HepG2 (cell line): ENCODE measurements around the gene SLIT1. TPM values are rescaled to one million over a fixed set of nuclear protein-coding genes. Genes with fewer than 3 reads are reported as not detected.

Source experiments
- ATAC-seq: fragments of 200-7000 bp; cut with Tn5 transposase; 3 replicates; pipeline ENCODE4 v1.9.1; 2020; ENCODE audit warnings: mild to moderate bottlenecking, moderate library complexity
- BruUV-seq: library from RNA; stranded (reverse); fragments of 400-500 nt; replicated peaks from 2 replicates; lab custom pipeline; 2021; lab: Mats Ljungman, UMichigan
- CTCF ChIA-PET: fragments of 300-600 bp; formaldehyde crosslinking; extraction: SDS; loops from one replicate; lab custom pipeline; 2021; ENCODE audit warnings: low total read pairs, inconsistent platforms, low intra/inter-chr PET ratio; lab: Yijun Ruan, JAX
- POLR2A ChIA-PET: fragments of 350-600 bp; sonication (Branson Sonifier 250); formaldehyde crosslinking; loops from one replicate; lab custom pipeline; 2020; ENCODE audit warnings: antibody characterized with exemption, inconsistent platforms; lab: Yijun Ruan, JAX
- DNase-seq: peaks from one replicate; pipeline ENCODE4 v3.0.0-alpha.2; 2015; ENCODE audit warnings: low spot score
- FAIRE-seq: peaks from 3 replicates; lab custom pipeline; 2011; peaks lifted over from hg19 to GRCh38; lab: Jason Lieb, UNC
- H2AFZ ChIP-seq: one replicate; pipeline ENCODE4 v1.6.1; 2011; ENCODE audit warnings: low read length, inconsistent platforms
- H3K27ac ChIP-seq: fragments of 300-600 bp; 3 replicates; pipeline ENCODE4 v1.8.0; 2011; ENCODE audit warnings: mixed run types, mild to moderate bottlenecking, mixed read lengths, low read length, inconsistent platforms; ENCODE audit not compliant: insufficient read depth; ENCODE audit errors: extremely low read length
- H3K27me3 ChIP-seq, 2 experiments: fragments of 200-600 bp in 1 of 2; 2 replicates in 1 of 2; 3 replicates in 1 of 2; pipeline versions ENCODE4 v1.6.0 to v1.8.0; 2011; ENCODE audit warnings: low read length in 2 of 2, mild to moderate bottlenecking in 2 of 2, moderate library complexity in 2 of 2, inconsistent platforms in 1 of 2; ENCODE audit not compliant: insufficient read depth in 2 of 2, control insufficient read depth in 1 of 2
- H3K36me3 ChIP-seq, 2 experiments: fragments of 200-600 bp in 1 of 2; replicated peaks in 1 of 2; 2 replicates in 1 of 2; 3 replicates in 1 of 2; pipeline versions ENCODE4 v1.5.1 to v1.8.0; 2011; ENCODE audit warnings: low read length in 2 of 2, inconsistent platforms in 1 of 2; ENCODE audit not compliant: insufficient read depth in 2 of 2, control insufficient read depth in 1 of 2
- H3K4me1 ChIP-seq: 2 replicates; pipeline ENCODE4 v1.5.1; 2012; ENCODE audit warnings: low read length, inconsistent platforms; ENCODE audit not compliant: insufficient read depth
- H3K4me2 ChIP-seq: 2 replicates; pipeline ENCODE4 v1.6.0; 2011; ENCODE audit warnings: low read depth, low read length, inconsistent platforms
- H3K4me3 ChIP-seq, 3 experiments: fragments of 200-600 bp in 1 of 3; sonication (generic), shearing (Covaris generic) in 1 of 3; replicated peaks in 1 of 3; 2 replicates each; pipeline ENCODE4 v1.5.1; 2011 to 2016; ENCODE audit warnings: low read length in 3 of 3, inconsistent platforms in 2 of 3, low read depth in 2 of 3, mild to moderate bottlenecking in 2 of 3, control low read depth in 1 of 3, mixed read lengths in 1 of 3; ENCODE audit not compliant: insufficient read depth in 1 of 3
- H3K79me2 ChIP-seq: one replicate; pipeline ENCODE4 v1.6.1; 2011; ENCODE audit warnings: low read length, inconsistent platforms; ENCODE audit not compliant: insufficient read depth
- H3K9ac ChIP-seq: 2 replicates; pipeline ENCODE4 v1.6.0; 2011; ENCODE audit warnings: mild to moderate bottlenecking, low read depth, low read length, inconsistent platforms; ENCODE audit not compliant: insufficient read depth
- H3K9me3 ChIP-seq: 2 replicates; pipeline ENCODE4 v1.5.1; 2012; ENCODE audit warnings: mild to moderate bottlenecking, low read length
- H4K20me1 ChIP-seq: 2 replicates; pipeline ENCODE4 v1.6.0; 2011; ENCODE audit warnings: inconsistent platforms, mild to moderate bottlenecking, low read length, moderate library complexity; ENCODE audit not compliant: insufficient read depth
- ATF5 ChIP-seq: sonication (generic); formaldehyde crosslinking; IDR thresholded peaks from 2 replicates; pipeline ENCODE4 v1.4.0; 2020; ENCODE audit warnings: mild to moderate bottlenecking, low read depth, missing genetic modification reagents
- BHLHE40 ChIP-seq: IDR thresholded peaks from 2 replicates; pipeline ENCODE4 v1.6.1; 2011; ENCODE audit warnings: low read length, improper control_type of control experiment
- CENPT ChIP-seq: sonication (generic); formaldehyde crosslinking; IDR thresholded peaks from 2 replicates; pipeline ENCODE4 v1.8.0; 2022; ENCODE audit warnings: low read depth, mild to moderate bottlenecking, moderate library complexity, missing genetic modification reagents
- FOSL2 ChIP-seq: sonication (generic); formaldehyde crosslinking; IDR thresholded peaks from 2 replicates; pipeline ENCODE4 v1.4.0; 2020; ENCODE audit warnings: missing genetic modification reagents
- HMG20B ChIP-seq: conservative IDR thresholded peaks from 2 replicates; pipeline ENCODE4 v1.6.1; 2016; ENCODE audit warnings: missing genetic modification reagents, missing compliant biosample characterization
- HNF4G ChIP-seq, 2 experiments: sonication (generic) in 1 of 2; formaldehyde crosslinking in 1 of 2; IDR thresholded peaks; 2 replicates each; pipeline versions ENCODE4 v1.4.0 to v1.6.1; 2011 to 2020; ENCODE audit warnings: borderline replicate concordance in 2 of 2, low read depth in 2 of 2, mild to moderate bottlenecking in 2 of 2, low read length in 1 of 2, missing genetic modification reagents in 1 of 2, moderate library complexity in 1 of 2
- PCBP1 ChIP-seq: fragments of 200-400 bp; formaldehyde crosslinking; IDR thresholded peaks from 2 replicates; pipeline ENCODE4 v1.6.1; 2017; ENCODE audit warnings: mild to moderate bottlenecking, low read depth, low read length, borderline replicate concordance
- PPARG ChIP-seq: conservative IDR thresholded peaks from 2 replicates; pipeline ENCODE4 v1.6.1; 2016; ENCODE audit warnings: missing biosample characterization, missing genetic modification reagents
- TGIF2 ChIP-seq: IDR thresholded peaks from 2 replicates; pipeline ENCODE4 v1.6.1; 2016; ENCODE audit warnings: control low read depth, missing compliant biosample characterization
- XRCC5 ChIP-seq: fragments of 200-400 bp; formaldehyde crosslinking; optimal IDR thresholded peaks from 2 replicates; pipeline ENCODE3; 2017; ENCODE audit warnings: mild to moderate bottlenecking, low read length
- ZBTB37 ChIP-seq: sonication (generic); formaldehyde crosslinking; IDR thresholded peaks from 2 replicates; pipeline ENCODE4 v1.4.0; 2020; ENCODE audit warnings: mild to moderate bottlenecking, missing genetic modification reagents
- ZBTB4 ChIP-seq: sonication (generic); formaldehyde crosslinking; IDR thresholded peaks from 2 replicates; pipeline ENCODE4 v1.4.0; 2020; ENCODE audit warnings: missing genetic modification reagents, mild to moderate bottlenecking, borderline replicate concordance
- ZMYM2 ChIP-seq: sonication (generic); formaldehyde crosslinking; IDR thresholded peaks from 2 replicates; pipeline ENCODE4 v1.8.0; 2022; ENCODE audit warnings: mild to moderate bottlenecking, missing genetic modification reagents
- ZNF143 ChIP-seq: sonication (generic); formaldehyde crosslinking; IDR thresholded peaks from 2 replicates; pipeline ENCODE4 v1.4.0; 2020; ENCODE audit warnings: missing genetic modification reagents
- ZNF788 ChIP-seq: sonication (generic); formaldehyde crosslinking; IDR thresholded peaks from 2 replicates; pipeline ENCODE4 v1.5.0; 2020; ENCODE audit warnings: mild to moderate bottlenecking, missing genetic modification reagents, borderline replicate concordance
- ZNF841 ChIP-seq: sonication (generic); formaldehyde crosslinking; IDR thresholded peaks from 2 replicates; pipeline ENCODE4 v1.8.1; 2023; ENCODE audit warnings: missing genetic modification reagents, borderline replicate concordance
- ZNF878 ChIP-seq: sonication (generic); formaldehyde crosslinking; IDR thresholded peaks from 2 replicates; pipeline ENCODE4 v1.8.1; 2023; ENCODE audit warnings: mild to moderate bottlenecking, missing genetic modification reagents, moderate library complexity
- WGBS: methylation state at CpG from one replicate; pipeline ENCODE4 v1.1.6; 2017; ENCODE audit warnings: low lambda C conversion rate; 5-methylcytosine and 5-hydroxymethylcytosine counted together
- in situ Hi-C: cut with HindIII; loops from 2 replicates; pipeline ENCODE4 v1.10.0; 2017; ENCODE audit warnings: low pct_unique_long_range_greater_than_20kb; ENCODE audit not compliant: extremely low pct_ligation_motif_present
- intact Hi-C: fragments of 100-400 bp; cut with micrococcal nuclease; formaldehyde crosslinking; loops from one replicate; pipeline ENCODE4 v1.10.0; 2022; ENCODE audit not compliant: unreplicated experiment
- polyA plus RNA-seq, 8 experiments: library from polyadenylated mRNA; depleted of rRNA in 3 of 8; stranded (reverse) in 7 of 8; unstranded in 1 of 8; fragments of >200 nt; fragmentation: Illumina TruSeq in 4 of 8; extraction: Trizol in 4 of 8; gene quantifications; 2 replicates each; pipeline versions ENCODE4 v1.2.1 to v1.2.3, GENCODE V29; 2011 to 2016; ENCODE audit warnings: low read depth in 4 of 8, missing spikeins in 1 of 8, mixed read lengths in 1 of 8; ENCODE audit not compliant: insufficient read depth in 1 of 8
- total RNA-seq, 5 experiments: library from RNA; depleted of rRNA; stranded (reverse); fragments of >200 nt; fragmentation: Illumina TruSeq; extraction: Trizol; gene quantifications; 2 replicates each; pipeline ENCODE4 v1.2.3, GENCODE V29; 2016; ENCODE audit warnings: low read depth in 1 of 5

Gene SLIT1
- total and polyA plus RNA-seq, 2 of the 13 experiments (the other 11 are each of a cell fraction or from before 2014, with no cell fraction given): 0.09 to 0.33 TPM

- ATAC-seq (peak; percentile 98), DNase-seq (peak; percentile 93), FAIRE-seq (peak; percentile 98)
- peaks cover 54% of the 10 kb centered on the region for H3K4me1 ChIP-seq
- peak overlapping the region; percentile 67 for H3K9ac ChIP-seq
- no peaks in the 10 kb centered on the region for H3K27me3 ChIP-seq
- ChIA-PET CTCF (no interaction called here), POLR2A (interaction anchor here (0.6 to 5.0 kb wide), 8 partner anchors 8 to 39 kb away, joined by 3 to 41 read pairs (median 4); no protein-coding TSS in a partner anchor)
- intact Hi-C loops (loop anchor here (1.0 kb wide), 1 partner anchor 17 kb away; no protein-coding TSS in a partner anchor), in situ Hi-C loops (no loop called here)
- WGBS: 1% methylated on average over 5 of the region's 6 CpGs
- no peaks in the 10 kb centered on the region for H3K36me3 ChIP-seq
- no peaks in the 10 kb centered on the region for H4K20me1 ChIP-seq
- H3K79me2 ChIP-seq: no peaks in the 10 kb centered on the region
- H2AFZ ChIP-seq: no peak overlapping the region
- H3K9me3 ChIP-seq: no peaks in the 10 kb centered on the region
- H3K4me2 ChIP-seq: peak overlapping the region; percentile 66
- peak overlapping the region in 2 of 3 experiments; percentile 29 to 33; a peak in 2 of 6 replicates for H3K4me3 ChIP-seq
- BruUV-seq: no TSS peak
- H3K27ac ChIP-seq: peak overlapping the region; percentile 66
- TF ChIP-seq ZMYM2 (CRISPR knock-in tag) (peak; percentile 31; the same call in 1 of the 2 replicates), CENPT (no peak), HNF4G (IDR thresholded peaks at IDR 0.05; ENCODE audit: borderline replicate concordance, low read depth, low read length) (peak; percentile 61; the same call in 1 of the 2 replicates), HNF4G (CRISPR knock-in tag; IDR thresholded peaks at IDR 0.05; ENCODE audit: borderline replicate concordance, low read depth) (0 out of 2 replicates have a peak, but pooled peaks have one; percentile 35), ZNF878 (CRISPR knock-in tag) (0 out of 2 replicates have a peak, but pooled peaks have one; percentile 31), FOSL2 (peak; percentile 92), HMG20B (peak; percentile 85), PCBP1 (no peak), ZNF143 (CRISPR knock-in tag) (peak; percentile 43; the same call in 1 of the 2 replicates), ZBTB37 (CRISPR knock-in tag) (peak; percentile 84; the same call in 1 of the 2 replicates), ATF5 (no peak), ZBTB4 (CRISPR knock-in tag) (0 out of 2 replicates have a peak, but pooled peaks have one; percentile 51), ZNF788 (peak; percentile 74; the same call in 1 of the 2 replicates), TGIF2 (CRISPR knock-in tag) (0 out of 2 replicates have a peak, but pooled peaks have one; percentile 27), PPARG (CRISPR knock-in tag) (peak; percentile 71), XRCC5 (peak; percentile 42), ZNF841 (CRISPR knock-in tag) (no peak), BHLHE40 (no peak)
Observed at GRCh38 chr10:97157578-97158095, 28.1 kb downstream of the SLIT1 start.
